Right ventricle myocardium superior (tissue), 1 donor: ENCODE data around the gene COPA. TPM values are rescaled to one million over a fixed set of nuclear protein-coding genes. Genes with fewer than 3 reads are reported as not detected.

Experiments
- ATAC-seq: fragments of 200-7000 bp; cut with Tn5 transposase; one replicate; pipeline ENCODE4 v1.9.1; 2020; ENCODE audit warnings: mild to moderate bottlenecking; ENCODE audit not compliant: poor library complexity
- DNase-seq: peaks from one replicate; pipeline ENCODE4 v3.0.0-alpha.2; 2020
- intact Hi-C: fragments of 100-400 bp; cut with DNase I; formaldehyde crosslinking; loops from one replicate; pipeline ENCODE4 v1.11.2; 2022
- total RNA-seq: library from RNA; stranded (reverse); fragmentation: NEBNext Ultra II Directional; extraction: Animal tissue kit (Norgen Biotek cat#: 25700); gene quantifications from one replicate; pipeline ENCODE4 v1.2.1, GENCODE V29; 2021
- donor health status: DM: no; HTN: yes; CAD: no; lungs with severe emphysema.

COPA gene
- total RNA-seq, 1 donor from 2014 or later, result 83.9 TPM

DNA sequence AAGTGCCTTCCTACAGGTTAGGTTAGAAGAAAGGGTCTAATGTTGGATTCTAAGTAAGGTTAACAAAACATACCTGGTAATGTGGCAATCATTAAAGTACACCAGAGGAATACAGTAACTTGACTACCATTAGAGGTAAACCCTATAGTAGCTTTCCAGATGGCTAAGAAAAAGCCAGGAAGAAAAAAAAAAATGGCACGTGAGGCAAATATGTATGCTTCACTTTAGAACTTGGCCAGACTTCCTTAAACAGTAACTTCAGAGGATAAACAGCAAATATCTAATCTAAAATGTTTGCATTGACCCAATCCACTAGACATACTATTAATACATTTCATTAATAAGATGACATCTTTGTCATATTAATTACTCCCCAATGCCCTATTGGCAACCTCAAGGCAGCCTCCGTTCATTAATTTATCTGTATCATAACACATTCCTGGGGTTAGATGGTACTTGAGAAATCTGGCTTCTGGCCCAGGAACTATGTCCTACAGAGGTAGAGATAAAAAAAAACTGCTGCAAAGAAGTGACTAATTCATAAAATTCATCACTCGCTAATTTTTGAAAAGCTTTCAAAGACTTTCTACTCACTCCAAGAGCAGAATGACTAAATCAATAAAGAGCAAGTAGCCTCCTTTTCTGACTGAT is 86.5 kb downstream of the COPA start:
- DNase-seq (no peak), ATAC-seq (no peak)
- intact Hi-C loops, result no loop called here

GRCh38 chr1:160255781-160256300 is 87.2 kb downstream of the COPA start:
- no peak for ATAC-seq
- intact Hi-C loops, result no loop called here
- DNase-seq, result no peak

DNA sequence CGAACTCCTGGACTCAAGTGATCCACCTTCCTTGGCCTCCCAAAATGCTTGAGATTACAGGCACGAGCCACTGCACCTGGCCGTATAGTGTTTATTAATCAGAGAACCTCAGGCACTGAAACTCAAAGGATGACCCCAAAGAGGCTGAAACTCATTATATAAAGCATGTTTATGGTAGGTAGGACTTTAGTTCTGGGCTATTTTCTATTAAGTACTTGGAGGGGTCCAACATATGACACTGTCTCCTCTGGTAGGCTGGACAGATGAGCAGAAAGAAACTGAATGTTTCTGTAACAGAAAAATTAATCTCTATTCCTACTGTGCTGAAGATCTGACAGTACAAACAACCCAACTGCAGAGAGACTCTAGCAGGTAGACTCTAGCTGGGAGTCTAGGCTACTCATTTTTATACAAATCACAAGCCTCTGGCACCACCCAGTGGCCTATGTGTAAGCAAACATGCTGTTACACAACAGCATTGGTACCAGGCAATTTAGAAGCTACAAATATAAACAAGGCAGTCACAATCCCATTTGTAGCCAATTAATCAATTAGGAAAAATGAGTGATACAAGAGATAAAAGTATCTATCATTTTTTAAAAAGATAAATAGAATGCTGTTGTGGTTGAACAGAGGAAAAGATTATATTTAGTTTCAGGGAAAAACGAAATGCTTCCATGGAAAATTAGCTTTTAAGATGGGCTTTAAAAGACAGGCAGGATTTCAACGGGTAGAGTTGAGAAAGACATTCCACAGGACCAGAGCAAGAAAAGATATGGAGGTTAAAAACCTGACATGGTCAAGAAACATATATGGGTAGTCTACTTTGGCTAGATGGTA is 91.1 kb downstream of the COPA start:
- intact Hi-C loops, result loop anchor here (5.0 kb wide), 1 partner anchor 60 kb away; the partner anchor contains the start of gene CASQ1
- DNase-seq, result no peak
- peak; percentile 93 for ATAC-seq

DNA sequence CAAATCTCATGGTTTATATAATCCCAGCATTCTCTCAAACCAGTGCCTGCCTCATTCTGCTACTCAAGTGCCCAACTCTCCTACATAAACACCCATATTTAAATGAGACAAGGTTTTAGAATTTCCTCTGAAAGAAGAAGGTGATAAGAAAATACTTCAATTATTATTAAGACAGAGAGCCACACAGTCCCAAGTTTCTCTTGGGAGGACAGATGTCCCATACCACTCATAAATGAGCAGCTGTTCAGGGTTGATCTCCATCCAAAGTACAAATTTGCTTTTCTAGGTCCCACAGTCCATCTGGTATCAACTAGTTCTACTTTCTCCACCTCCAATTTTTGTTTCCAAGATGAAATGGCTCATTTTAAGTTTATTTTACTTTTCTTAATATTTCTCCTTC is 92.0 kb downstream of the COPA start:
- peak; percentile 34 for ATAC-seq
- intact Hi-C loops, result loop anchor here (5.0 kb wide), 1 partner anchor 59 kb away; the partner anchor contains the start of gene CASQ1
- no peak for DNase-seq

GRCh38 chr1:160247053-160247452 is 96.0 kb downstream of the COPA start:
- DNase-seq, result no peak
- intact Hi-C loops, result loop anchor here (5.0 kb wide), 1 partner anchor 145 kb away; no protein-coding TSS in a partner anchor
- peak; percentile 49 for ATAC-seq

- intact Hi-C loops, result loop anchor here (5.0 kb wide), 1 partner anchor 143 kb away; no protein-coding TSS in a partner anchor
- DNase-seq, result no peak
- ATAC-seq, result no peak
These were observed 97.6 kb downstream of the COPA start for GRCh38 chr1:160245434-160245833.

DNA sequence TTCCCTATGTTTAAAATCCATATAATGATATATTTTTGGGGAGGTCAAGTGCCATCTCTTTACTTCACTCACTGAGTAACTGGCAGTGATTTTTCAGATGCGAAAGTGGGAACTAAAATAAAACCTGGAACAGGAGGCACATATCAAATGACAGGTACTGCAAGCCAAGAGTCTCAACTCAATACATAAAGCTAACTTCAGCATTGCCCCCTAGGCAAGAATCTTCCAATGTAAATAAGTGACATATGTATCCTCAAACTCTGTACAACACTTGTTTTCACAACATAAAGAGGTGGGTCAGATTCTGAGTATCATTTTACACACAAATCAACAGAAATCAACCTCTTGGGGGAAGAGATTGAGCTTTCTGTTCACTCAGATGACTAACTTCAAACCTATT is 98.8 kb downstream of the COPA start:
- no peak for DNase-seq
- ATAC-seq, result peak; percentile 42
- intact Hi-C loops, result no loop called here

GRCh38 chr1:160243767-160244166 is 99.3 kb downstream of the COPA start:
- DNase-seq (no peak), ATAC-seq (no peak)
- intact Hi-C loops, result no loop called here

DNA sequence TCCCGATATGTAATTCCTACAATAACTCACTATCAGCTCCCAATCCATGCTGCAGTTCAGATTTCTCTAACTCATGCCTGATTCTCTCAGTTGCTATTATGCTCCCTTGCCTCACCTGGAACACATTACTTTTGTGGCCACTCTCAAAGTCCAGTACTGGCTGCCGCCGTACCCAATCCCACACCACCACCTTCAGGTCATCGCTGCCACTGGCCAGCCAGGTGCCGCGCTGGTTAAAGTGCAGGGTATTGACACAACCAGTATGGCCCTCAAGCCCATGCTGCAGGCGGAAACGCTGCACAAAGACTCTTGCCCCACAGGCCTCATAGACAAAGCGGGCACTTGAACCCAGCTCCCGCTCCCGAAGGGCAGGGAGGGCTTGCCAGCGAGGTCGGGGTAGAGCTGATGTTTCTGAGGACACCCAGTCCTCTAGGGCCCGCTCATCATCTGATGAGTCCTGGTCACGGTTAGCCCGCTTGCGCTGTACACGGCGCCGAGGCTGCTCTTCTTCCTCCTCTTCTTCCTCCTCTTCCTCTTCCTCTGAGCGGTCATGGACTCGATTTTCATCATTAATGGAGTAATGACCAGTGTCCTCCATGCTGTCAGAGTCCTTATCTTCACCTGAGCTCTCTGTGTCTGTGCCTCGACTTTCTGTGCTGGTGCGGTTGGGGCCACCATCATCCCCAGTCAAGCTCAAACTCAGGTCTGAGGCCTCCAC is 103.3 kb downstream of the COPA start:
- intact Hi-C loops, result no loop called here
- ATAC-seq, result no peak
- no peak for DNase-seq

Other genes starting within 250 kb of the COPA start
- 18.5 TPM for gene IGSF8, start 244.6 kb downstream of the COPA start, total RNA-seq
- gene ATP1A2, start 227.5 kb downstream of the COPA start, total RNA-seq, result 210 TPM
- gene ATP1A4, start 191.6 kb downstream of the COPA start, total RNA-seq, result 0.40 TPM
- gene CASQ1, start 152.7 kb downstream of the COPA start, total RNA-seq, result 12.6 TPM
- gene PEA15, start 137.9 kb downstream of the COPA start, total RNA-seq, result 225 TPM
- gene DCAF8, start 80.7 kb downstream of the COPA start, total RNA-seq, result 146 TPM
- 97.3 TPM for gene PEX19, start 58.1 kb downstream of the COPA start, total RNA-seq
- 57.9 TPM for gene NCSTN, start 133 bp upstream of the COPA start, total RNA-seq
- gene NHLH1, start 23.8 kb upstream of the COPA start, total RNA-seq, result not detected
- gene VANGL2, start 57.3 kb upstream of the COPA start, total RNA-seq, result 1.9 TPM
- 0.30 TPM for gene SLAMF6, start 180.0 kb upstream of the COPA start, total RNA-seq
- gene CD84, start 236.2 kb upstream of the COPA start, total RNA-seq, result 2.5 TPM